H1 (cell line): Measurements from ENCODE around the gene FGB.

Experiments
- BACH1 ChIP-seq: IDR thresholded peaks from 2 replicates; pipeline ENCODE4 v1.6.1; 2012; ENCODE audit warnings: low read length, improper control_type of control experiment
- POLR2AphosphoS5 ChIP-seq: IDR thresholded peaks from 2 replicates; pipeline ENCODE4 v1.6.1; 2011; ENCODE audit warnings: low read depth, low read length
- TF ChIP-seq, protein P1 (sequence below): IDR thresholded peaks from 2 replicates; pipeline ENCODE4 v1.6.1; 2011; ENCODE audit warnings: low read length, improper control_type of control experiment
- TF ChIP-seq, protein P2 (sequence below), 3 experiments: IDR thresholded peaks; 1 replicate in 2 of 3; 2 replicates in 1 of 3; pipeline versions ENCODE4 v1.5.1 to v1.6.1; 2011; ENCODE audit warnings: low read length in 3 of 3, mild to moderate bottlenecking in 3 of 3, inconsistent platforms in 2 of 3, low read depth in 1 of 3, moderate library complexity in 1 of 3; ENCODE audit not compliant: insufficient read depth in 1 of 3; ENCODE audit errors: control extremely low read depth in 1 of 3

DNA sequence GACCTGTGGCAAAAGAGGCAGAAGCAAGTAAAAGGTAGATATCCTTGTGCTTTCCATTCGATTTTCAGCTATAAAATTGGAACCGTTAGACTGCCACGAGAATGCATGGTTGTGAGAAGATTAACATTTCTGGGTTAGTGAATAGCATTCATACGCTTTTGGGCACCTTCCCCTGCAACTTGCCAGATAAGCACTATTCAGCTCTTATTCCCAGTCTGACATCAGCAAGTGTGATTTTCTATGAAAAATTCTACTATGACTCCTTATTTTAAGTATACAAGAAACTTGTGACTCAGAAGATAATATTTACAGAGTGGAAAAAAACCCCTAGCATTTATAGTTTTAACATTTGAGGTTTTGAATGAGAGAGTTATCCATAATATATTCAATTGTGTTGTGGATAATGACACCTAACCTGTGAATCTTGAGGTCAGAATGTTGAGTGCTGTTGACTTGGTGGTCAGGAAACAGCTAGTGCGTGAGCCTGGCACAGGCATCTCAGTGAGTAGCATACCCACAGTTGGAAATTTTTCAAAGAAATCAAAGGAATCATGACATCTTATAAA, 3.9 kb downstream of the FGB start:
- no peak for TF ChIP-seq POLR2AphosphoS5
- TF ChIP-seq, protein P1, sequence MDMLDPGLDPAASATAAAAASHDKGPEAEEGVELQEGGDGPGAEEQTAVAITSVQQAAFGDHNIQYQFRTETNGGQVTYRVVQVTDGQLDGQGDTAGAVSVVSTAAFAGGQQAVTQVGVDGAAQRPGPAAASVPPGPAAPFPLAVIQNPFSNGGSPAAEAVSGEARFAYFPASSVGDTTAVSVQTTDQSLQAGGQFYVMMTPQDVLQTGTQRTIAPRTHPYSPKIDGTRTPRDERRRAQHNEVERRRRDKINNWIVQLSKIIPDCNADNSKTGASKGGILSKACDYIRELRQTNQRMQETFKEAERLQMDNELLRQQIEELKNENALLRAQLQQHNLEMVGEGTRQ = no peak
- TF ChIP-seq, protein P2, sequence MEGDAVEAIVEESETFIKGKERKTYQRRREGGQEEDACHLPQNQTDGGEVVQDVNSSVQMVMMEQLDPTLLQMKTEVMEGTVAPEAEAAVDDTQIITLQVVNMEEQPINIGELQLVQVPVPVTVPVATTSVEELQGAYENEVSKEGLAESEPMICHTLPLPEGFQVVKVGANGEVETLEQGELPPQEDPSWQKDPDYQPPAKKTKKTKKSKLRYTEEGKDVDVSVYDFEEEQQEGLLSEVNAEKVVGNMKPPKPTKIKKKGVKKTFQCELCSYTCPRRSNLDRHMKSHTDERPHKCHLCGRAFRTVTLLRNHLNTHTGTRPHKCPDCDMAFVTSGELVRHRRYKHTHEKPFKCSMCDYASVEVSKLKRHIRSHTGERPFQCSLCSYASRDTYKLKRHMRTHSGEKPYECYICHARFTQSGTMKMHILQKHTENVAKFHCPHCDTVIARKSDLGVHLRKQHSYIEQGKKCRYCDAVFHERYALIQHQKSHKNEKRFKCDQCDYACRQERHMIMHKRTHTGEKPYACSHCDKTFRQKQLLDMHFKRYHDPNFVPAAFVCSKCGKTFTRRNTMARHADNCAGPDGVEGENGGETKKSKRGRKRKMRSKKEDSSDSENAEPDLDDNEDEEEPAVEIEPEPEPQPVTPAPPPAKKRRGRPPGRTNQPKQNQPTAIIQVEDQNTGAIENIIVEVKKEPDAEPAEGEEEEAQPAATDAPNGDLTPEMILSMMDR (IDR thresholded peaks at IDR 0.05; ENCODE audit: control extremely low read depth in 1 of 3, insufficient read depth in 1 of 3, low read depth in 1 of 3, low read length in 3 of 3) = no peak
- no peak for TF ChIP-seq BACH1
